ENCODE results near the gene SLC1A2.

Gene SLC1A2

DNA sequence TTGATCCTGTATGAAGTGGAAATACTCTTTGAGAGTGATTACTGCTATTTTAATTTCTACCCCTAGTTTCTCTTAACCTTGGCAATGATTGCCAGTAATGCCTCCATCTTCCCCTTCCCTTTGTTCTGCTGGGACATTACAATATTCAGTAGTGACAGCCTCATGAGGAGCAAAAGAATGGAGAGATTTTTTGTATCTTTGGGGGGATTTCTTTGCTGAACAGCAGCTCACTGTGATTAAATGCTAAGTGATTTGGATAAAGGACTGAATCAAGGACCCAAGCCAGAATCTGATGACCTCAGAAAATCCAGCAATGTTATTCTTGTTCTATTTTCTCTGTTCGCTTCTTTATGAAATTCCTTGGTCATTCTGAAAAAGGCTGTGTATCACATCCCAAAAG lies 7.0 kb upstream of the SLC1A2 start:
- H3K4me2 ChIP-seq (ENCODE audit: low read length): no peak overlapping the region
- no peak overlapping the region for H3K4me3 ChIP-seq (ENCODE audit: low read length)
- no peaks in the 10 kb centered on the region for H4K20me1 ChIP-seq (ENCODE audit: insufficient read depth, low read length)
- no peak overlapping the region for H2AFZ ChIP-seq (ENCODE audit: low read depth, low read length)
- H3K36me3 ChIP-seq (replicated peaks; ENCODE audit: low read depth, low read length): no peaks in the 10 kb centered on the region
- TF ChIP-seq, protein P1, sequence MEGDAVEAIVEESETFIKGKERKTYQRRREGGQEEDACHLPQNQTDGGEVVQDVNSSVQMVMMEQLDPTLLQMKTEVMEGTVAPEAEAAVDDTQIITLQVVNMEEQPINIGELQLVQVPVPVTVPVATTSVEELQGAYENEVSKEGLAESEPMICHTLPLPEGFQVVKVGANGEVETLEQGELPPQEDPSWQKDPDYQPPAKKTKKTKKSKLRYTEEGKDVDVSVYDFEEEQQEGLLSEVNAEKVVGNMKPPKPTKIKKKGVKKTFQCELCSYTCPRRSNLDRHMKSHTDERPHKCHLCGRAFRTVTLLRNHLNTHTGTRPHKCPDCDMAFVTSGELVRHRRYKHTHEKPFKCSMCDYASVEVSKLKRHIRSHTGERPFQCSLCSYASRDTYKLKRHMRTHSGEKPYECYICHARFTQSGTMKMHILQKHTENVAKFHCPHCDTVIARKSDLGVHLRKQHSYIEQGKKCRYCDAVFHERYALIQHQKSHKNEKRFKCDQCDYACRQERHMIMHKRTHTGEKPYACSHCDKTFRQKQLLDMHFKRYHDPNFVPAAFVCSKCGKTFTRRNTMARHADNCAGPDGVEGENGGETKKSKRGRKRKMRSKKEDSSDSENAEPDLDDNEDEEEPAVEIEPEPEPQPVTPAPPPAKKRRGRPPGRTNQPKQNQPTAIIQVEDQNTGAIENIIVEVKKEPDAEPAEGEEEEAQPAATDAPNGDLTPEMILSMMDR (IDR thresholded peaks at IDR 0.05; ENCODE audit: low read depth, low read length): no peak
- no peak for TF ChIP-seq EZH2phosphoT487 (IDR thresholded peaks at IDR 0.05; ENCODE audit: low read depth)
- H3K4me1 ChIP-seq (ENCODE audit: low read length): no peaks in the 10 kb centered on the region
- no peak overlapping the region for H3K27ac ChIP-seq (ENCODE audit: low read length)
- H3K9me3 ChIP-seq (ENCODE audit: insufficient read depth, low read length): no peaks in the 10 kb centered on the region
- H3K9ac ChIP-seq (ENCODE audit: low read length): no peak overlapping the region
- H3K27me3 ChIP-seq (ENCODE audit: low read depth, low read length): peaks cover 89% of the 10 kb centered on the region
- H3K79me2 ChIP-seq (ENCODE audit: low read length): no peaks in the 10 kb centered on the region

DNA sequence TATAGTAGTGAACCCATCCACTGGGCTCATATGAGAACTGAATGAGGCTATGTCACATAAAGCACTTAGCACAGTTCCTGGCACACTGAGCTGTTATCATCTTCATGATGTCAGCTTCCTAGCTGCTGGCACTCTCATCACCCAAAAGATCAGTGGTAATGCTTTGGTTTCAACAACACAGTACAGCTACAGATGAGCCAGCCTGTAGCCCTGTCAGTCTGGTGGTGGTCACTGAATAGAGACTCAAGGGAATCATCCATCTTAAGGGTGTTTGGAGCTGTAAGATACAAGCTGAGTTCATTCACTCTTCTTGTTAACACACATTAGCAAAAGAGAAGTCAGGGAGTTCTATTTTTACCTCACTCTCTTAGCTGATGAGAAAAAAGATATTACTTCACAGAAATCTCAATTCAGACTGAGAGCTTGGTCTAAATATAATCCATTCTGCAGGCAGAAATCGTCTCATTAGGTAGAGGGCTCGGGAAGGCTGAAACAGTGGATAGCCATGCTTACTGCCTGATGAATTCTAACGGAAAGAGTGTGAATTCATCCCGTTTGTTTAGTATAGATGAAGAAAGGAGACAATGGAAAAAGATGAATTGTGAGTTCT lies 6.3 kb upstream of the SLC1A2 start:
- no peaks in the 10 kb centered on the region for H3K4me1 ChIP-seq (ENCODE audit: low read length)
- TF ChIP-seq EZH2phosphoT487 (IDR thresholded peaks at IDR 0.05; ENCODE audit: low read depth): no peak
- TF ChIP-seq, protein P1 (IDR thresholded peaks at IDR 0.05; ENCODE audit: low read depth, low read length): no peak
- H3K9me3 ChIP-seq (ENCODE audit: insufficient read depth, low read length): no peaks in the 10 kb centered on the region
- no peak overlapping the region for H3K27ac ChIP-seq (ENCODE audit: low read length)
- peaks cover 85% of the 10 kb centered on the region for H3K27me3 ChIP-seq (ENCODE audit: low read depth, low read length)
- H4K20me1 ChIP-seq (ENCODE audit: insufficient read depth, low read length): no peaks in the 10 kb centered on the region
- H2AFZ ChIP-seq (ENCODE audit: low read depth, low read length): no peak overlapping the region
- H3K36me3 ChIP-seq (replicated peaks; ENCODE audit: low read depth, low read length): no peaks in the 10 kb centered on the region
- H3K4me3 ChIP-seq (ENCODE audit: low read length): no peak overlapping the region
- H3K4me2 ChIP-seq (ENCODE audit: low read length): no peak overlapping the region
- no peaks in the 10 kb centered on the region for H3K79me2 ChIP-seq (ENCODE audit: low read length)
- H3K9ac ChIP-seq (ENCODE audit: low read length): no peak overlapping the region

DNA sequence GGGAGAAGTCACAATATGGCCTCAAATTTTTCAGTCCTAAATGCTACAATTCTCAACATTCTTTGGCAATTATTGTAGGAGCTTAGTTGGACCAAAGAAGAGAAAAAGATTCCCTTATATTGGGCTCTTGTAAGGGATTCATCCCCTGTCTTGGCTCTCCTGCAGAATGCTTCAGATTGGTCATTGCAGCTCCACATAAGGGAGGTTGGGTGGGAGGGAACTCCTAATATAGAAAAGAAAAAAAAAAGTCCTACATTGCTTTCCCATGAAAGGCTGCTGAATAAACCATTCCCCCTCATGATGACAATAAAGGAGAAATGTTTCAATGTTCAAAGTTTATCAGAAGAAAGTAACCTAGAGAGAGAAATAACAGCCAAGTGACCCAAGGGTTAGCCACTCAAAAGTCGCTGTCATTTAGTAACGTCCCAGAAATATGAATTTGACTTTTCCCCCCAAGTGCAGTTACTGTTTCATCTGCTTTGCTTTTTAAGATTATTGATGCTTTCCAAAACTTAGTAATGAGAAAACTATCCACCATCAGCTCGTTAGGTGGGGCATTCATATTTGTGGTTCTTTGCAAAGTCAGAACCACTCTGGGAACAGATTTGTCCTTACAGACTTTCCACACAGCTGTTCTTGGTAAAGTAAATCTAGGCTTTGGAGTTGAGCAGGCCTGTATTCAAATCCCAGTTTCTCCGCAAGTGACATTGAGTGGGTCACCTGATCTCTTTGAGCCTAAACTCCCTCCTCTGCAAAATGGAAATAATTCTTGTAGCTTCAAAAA lies 5.0 kb upstream of the SLC1A2 start:
- Histone ChIP-seq H3K27ac (ENCODE audit: low read length) (no peak overlapping the region), H2AFZ (ENCODE audit: low read depth, low read length) (no peak overlapping the region), H3K4me3 (ENCODE audit: low read length) (no peak overlapping the region), H3K4me2 (ENCODE audit: low read length) (no peak overlapping the region), H3K79me2 (ENCODE audit: low read length) (no peaks in the 10 kb centered on the region), H3K4me1 (ENCODE audit: low read length) (no peaks in the 10 kb centered on the region), H3K27me3 (ENCODE audit: low read depth, low read length) (peaks cover 79% of the 10 kb centered on the region), H4K20me1 (ENCODE audit: insufficient read depth, low read length) (no peaks in the 10 kb centered on the region), H3K9me3 (ENCODE audit: insufficient read depth, low read length) (no peaks in the 10 kb centered on the region), H3K9ac (ENCODE audit: low read length) (no peak overlapping the region), H3K36me3 (replicated peaks; ENCODE audit: low read depth, low read length) (no peaks in the 10 kb centered on the region)
- TF ChIP-seq, protein P1 (IDR thresholded peaks at IDR 0.05; ENCODE audit: low read depth, low read length): no peak
- TF ChIP-seq EZH2phosphoT487 (IDR thresholded peaks at IDR 0.05; ENCODE audit: low read depth): no peak

DNA sequence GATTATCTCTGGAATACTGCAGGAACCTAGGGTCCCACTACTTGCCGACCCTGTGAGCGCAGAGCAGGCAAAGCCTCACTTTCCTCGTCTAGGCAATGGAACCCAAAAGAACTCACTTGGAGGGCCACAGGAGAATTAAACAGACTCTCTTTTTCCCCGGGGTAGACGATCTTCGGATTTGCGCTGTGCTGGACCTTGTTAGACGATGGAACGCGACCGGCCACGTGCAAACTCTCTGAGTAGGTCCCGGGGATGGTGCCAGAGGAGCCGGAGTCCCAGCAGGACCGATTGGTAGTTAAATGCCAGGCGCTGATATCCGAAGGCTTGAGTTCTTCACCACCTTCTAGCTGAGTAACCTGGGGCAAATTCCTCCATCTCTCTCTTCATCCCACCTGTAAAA lies 1.0 kb upstream of the SLC1A2 start:
- Histone ChIP-seq H3K4me2 (ENCODE audit: low read length) (no peak overlapping the region), H3K4me3 (ENCODE audit: low read length) (no peak overlapping the region), H3K9ac (ENCODE audit: low read length) (no peak overlapping the region), H3K27me3 (ENCODE audit: low read depth, low read length) (peaks cover 71% of the 10 kb centered on the region), H2AFZ (ENCODE audit: low read depth, low read length) (no peak overlapping the region), H3K27ac (ENCODE audit: low read length) (no peak overlapping the region), H3K9me3 (ENCODE audit: insufficient read depth, low read length) (no peaks in the 10 kb centered on the region), H3K36me3 (replicated peaks; ENCODE audit: low read depth, low read length) (no peaks in the 10 kb centered on the region), H4K20me1 (ENCODE audit: insufficient read depth, low read length) (no peaks in the 10 kb centered on the region), H3K4me1 (ENCODE audit: low read length) (no peaks in the 10 kb centered on the region), H3K79me2 (ENCODE audit: low read length) (no peaks in the 10 kb centered on the region)
- TF ChIP-seq EZH2phosphoT487 (IDR thresholded peaks at IDR 0.05; ENCODE audit: low read depth): no peak
- TF ChIP-seq, protein P1 (IDR thresholded peaks at IDR 0.05; ENCODE audit: low read depth, low read length): no peak
